Endothelial cell of umbilical vein (primary cell): Measurements from ENCODE around the gene ZFR2. TPM values are rescaled to one million over a fixed set of nuclear protein-coding genes. Genes with fewer than 3 reads are reported as not detected.

Experiments
- BruUV-seq: library from RNA; stranded (reverse); fragments of 400-500 nt; replicated peaks from 2 replicates; lab custom pipeline; 2021; lab: Mats Ljungman, UMichigan
- CTCF ChIA-PET: fragments of 300-600, 350-600 bp; sonication (Branson Sonifier 250); formaldehyde crosslinking; loops from one replicate; lab custom pipeline; 2021; ENCODE audit warnings: antibody characterized with exemption, inconsistent platforms; lab: Charles Lee
- POLR2A ChIA-PET: fragments of 300-600, 350-600 bp; sonication (Branson Sonifier 250); formaldehyde crosslinking; loops from one replicate; lab custom pipeline; 2021; ENCODE audit warnings: antibody characterized with exemption, inconsistent platforms; lab: Charles Lee
- DNase-seq: peaks from one replicate; pipeline ENCODE4 v3.0.0-alpha.2; 2011; ENCODE audit warnings: low read depth, low spot score
- FAIRE-seq: peaks from 2 replicates; lab custom pipeline; 2011; peaks lifted over from hg19 to GRCh38; lab: Jason Lieb, UNC
- H2AFZ ChIP-seq: 2 replicates; pipeline ENCODE4 v1.6.0; 2012; ENCODE audit warnings: low read depth, low read length, control low read depth, inconsistent platforms
- H3K27ac ChIP-seq: 2 replicates; pipeline ENCODE4 v1.5.1; 2011; ENCODE audit warnings: low read depth, mild to moderate bottlenecking, control low read depth, low read length, moderate library complexity; ENCODE audit not compliant: insufficient read depth
- H3K27me3 ChIP-seq, 2 experiments: 2 replicates each; pipeline versions ENCODE4 v1.6.0 to v1.6.1; 2011; ENCODE audit warnings: low read length in 2 of 2, mixed read lengths in 1 of 2; ENCODE audit not compliant: control insufficient read depth in 2 of 2, insufficient read depth in 2 of 2
- H3K36me3 ChIP-seq, 2 experiments: 2 replicates in 1 of 2; 3 replicates in 1 of 2; pipeline ENCODE4 v1.5.1; 2011; ENCODE audit warnings: low read length in 2 of 2, mild to moderate bottlenecking in 1 of 2, moderate library complexity in 1 of 2; ENCODE audit not compliant: control insufficient read depth in 2 of 2, insufficient read depth in 2 of 2; ENCODE audit errors: extremely low read depth in 1 of 2
- H3K4me1 ChIP-seq: 3 replicates; pipeline ENCODE4 v1.5.1; 2011; ENCODE audit warnings: mild to moderate bottlenecking, low read length; ENCODE audit not compliant: control insufficient read depth, insufficient read depth; ENCODE audit errors: extremely low read depth
- H3K4me2 ChIP-seq: 2 replicates; pipeline ENCODE4 v1.6.1; 2011; ENCODE audit warnings: low read length, control low read depth, mixed read lengths; ENCODE audit not compliant: insufficient read depth
- H3K4me3 ChIP-seq, 3 experiments: fragments of 200-600 bp in 1 of 3; sonication (generic), shearing (Covaris generic) in 1 of 3; replicated peaks in 1 of 3; 2 replicates each; pipeline ENCODE4 v1.5.1; 2011 to 2016; ENCODE audit warnings: control low read depth in 3 of 3, low read length in 3 of 3, mild to moderate bottlenecking in 2 of 3, inconsistent platforms in 1 of 3, low read depth in 1 of 3, moderate library complexity in 1 of 3; ENCODE audit not compliant: insufficient read depth in 1 of 3
- H3K79me2 ChIP-seq: 2 replicates; pipeline ENCODE4 v1.6.0; 2012; ENCODE audit warnings: low read length, inconsistent platforms; ENCODE audit not compliant: control insufficient read depth, insufficient read depth
- H3K9ac ChIP-seq: replicated peaks from 2 replicates; pipeline ENCODE3; 2011; ENCODE audit warnings: low read length, control low read depth; ENCODE audit not compliant: insufficient read depth; ENCODE audit errors: extremely low read depth
- H3K9me1 ChIP-seq: replicated peaks from 3 replicates; pipeline ENCODE4 v1.6.0; 2011; ENCODE audit warnings: mild to moderate bottlenecking, low read length; ENCODE audit not compliant: control insufficient read depth, insufficient read depth; ENCODE audit errors: extremely low read depth
- H3K9me3 ChIP-seq: replicated peaks from 2 replicates; pipeline ENCODE4 v1.5.1; 2012; ENCODE audit warnings: low read length, inconsistent platforms; ENCODE audit not compliant: control insufficient read depth, insufficient read depth
- H4K20me1 ChIP-seq: replicated peaks from 2 replicates; pipeline ENCODE3; 2011; ENCODE audit warnings: mild to moderate bottlenecking, low read length; ENCODE audit not compliant: control insufficient read depth, insufficient read depth; ENCODE audit errors: extremely low read depth
- CTCF ChIP-seq, 2 donors: IDR thresholded peaks; 1 replicate in 1 of 2; 2 replicates in 1 of 2; pipeline ENCODE4 v1.5.1; 2011; ENCODE audit warnings: low read length in 2 of 2, mild to moderate bottlenecking in 2 of 2, moderate library complexity in 2 of 2, control low read depth in 1 of 2, inconsistent platforms in 1 of 2, low read depth in 1 of 2; ENCODE audit not compliant: insufficient read depth in 1 of 2; ENCODE audit errors: extremely low read depth in 1 of 2
- EZH2 ChIP-seq: IDR thresholded peaks from 2 replicates; pipeline ENCODE4 v1.6.1; 2012; ENCODE audit warnings: borderline replicate concordance, low read depth, mild to moderate bottlenecking, moderate library complexity, low read length, inconsistent platforms; ENCODE audit not compliant: severe bottlenecking
- FOS ChIP-seq: IDR thresholded peaks from 2 replicates; pipeline ENCODE4 v1.6.1; 2011; ENCODE audit warnings: mild to moderate bottlenecking, low read length, moderate library complexity, borderline replicate concordance; ENCODE audit not compliant: insufficient read depth
- GATA2 ChIP-seq: IDR thresholded peaks from 2 replicates; pipeline ENCODE4 v1.7.0; 2011; ENCODE audit warnings: low read depth, mild to moderate bottlenecking, moderate library complexity, mixed read lengths, low read length; ENCODE audit not compliant: insufficient read length, insufficient read depth
- JUN ChIP-seq: IDR thresholded peaks from 2 replicates; pipeline ENCODE4 v1.6.1; 2011; ENCODE audit warnings: borderline replicate concordance, low read depth; ENCODE audit not compliant: insufficient read length, insufficient read depth
- MAX ChIP-seq: IDR thresholded peaks from 2 replicates; pipeline ENCODE4 v1.6.1; 2011; ENCODE audit not compliant: insufficient read depth, insufficient read length
- MYC ChIP-seq: IDR thresholded peaks from one replicate; pipeline ENCODE4 v1.6.1; 2011; ENCODE audit warnings: mild to moderate bottlenecking, low read depth, low read length
- POLR2A ChIP-seq: IDR thresholded peaks from 2 replicates; pipeline ENCODE4 v1.6.1; 2012; ENCODE audit warnings: low read depth, mild to moderate bottlenecking, control low read depth, low read length
- POLR2AphosphoS5 ChIP-seq: IDR thresholded peaks from 2 replicates; pipeline ENCODE4 v1.6.1; 2012; ENCODE audit warnings: low read depth, mild to moderate bottlenecking, control low read depth, low read length, moderate library complexity; ENCODE audit not compliant: insufficient read depth
- dilution Hi-C: fragments of 300-500 bp; cut with MboI; formaldehyde crosslinking; loops from one replicate; pipeline ENCODE4 v1.15.0; 2019; ENCODE audit warnings: low sequenced_read_pairs; ENCODE audit not compliant: extremely low pct_ligation_motif_present
- intact Hi-C: fragments of 100-400 bp; cut with micrococcal nuclease; formaldehyde crosslinking; loops from one replicate; pipeline ENCODE4 v1.10.0; 2022
- polyA plus RNA-seq, 4 experiments: library from polyadenylated mRNA; depleted of rRNA in 3 of 4; stranded (reverse) in 3 of 4; unstranded in 1 of 4; fragments of >200 nt; gene quantifications; 2 replicates each; pipeline versions ENCODE4 v1.2.1 to v1.2.3, GENCODE V29; 2011 to 2012; ENCODE audit warnings: missing spikeins in 1 of 4
- total RNA-seq: library from RNA; stranded (reverse); gene quantifications from 2 replicates; pipeline ENCODE4 v1.2.3, GENCODE V29; 2021

ZFR2 gene
- total and polyA plus RNA-seq, 2 donors (not counting 3 experiments of a cell fraction or from before 2014, with no cell fraction given) = not detected

- Histone ChIP-seq H3K79me2 (no peaks in the 10 kb centered on the region), H2AFZ (no peak overlapping the region), H3K4me2 (no peak overlapping the region), H4K20me1 (no peaks in the 10 kb centered on the region), H3K27ac (no peak overlapping the region), H3K4me1 (no peaks in the 10 kb centered on the region), H3K9ac (no peak overlapping the region), H3K4me3 (no peak overlapping the region), H3K9me1 (no peaks in the 10 kb centered on the region), H3K9me3 (peaks cover 2% of the 10 kb centered on the region), H3K36me3 (no peaks in the 10 kb centered on the region), H3K27me3 (peaks cover 8 to 9% of the 10 kb centered on the region in 2 experiments)
- ChIA-PET CTCF (no interaction called here), POLR2A (no interaction called here)
- intact Hi-C loops (no loop called here), dilution Hi-C loops (no loop called here)
- no peak for DNase-seq
- BruUV-seq = no TSS peak
- FAIRE-seq = no peak
- TF ChIP-seq POLR2AphosphoS5 (no peak), GATA2 (no peak), MYC (no peak), CTCF (IDR thresholded peaks at IDR 0.05; ENCODE audit: extremely low read depth in 1 of 2, insufficient read depth in 1 of 2, low read depth in 1 of 2, low read length in 2 of 2) (no peak), MAX (no peak), EZH2 (no peak), POLR2A (no peak), JUN (no peak), FOS (no peak)
These were observed 83.3 kb downstream of the ZFR2 start for GRCh38 chr19:3785451-3785937.
